Heart left ventricle (tissue), 16 donors: ENCODE measurements around the gene CFAP119. TPM values are rescaled to one million over a fixed set of nuclear protein-coding genes. Genes with fewer than 3 reads are reported as not detected.

Experiments
- ATAC-seq, 4 donors: fragments of 200-7000 bp; cut with Tn5 transposase; one replicate each; pipeline ENCODE4 v1.9.1; 2020 to 2022; ENCODE audit warnings: moderate library complexity in 4 of 4, mild to moderate bottlenecking in 3 of 4, moderate number of reproducible peaks in 1 of 4
- DNase-seq, 5 donors: peaks; one replicate each; pipeline ENCODE4 v3.0.0-alpha.2; 2020
- H3K27ac ChIP-seq, 12 donors: fragments of 200-600 bp; sonication (generic) in 4 of 12; one replicate each; pipeline versions ENCODE4 v1.5.0 to v1.8.0; 2016 to 2022; ENCODE audit warnings: mild to moderate bottlenecking in 2 of 12
- H3K27me3 ChIP-seq, 9 donors: fragments of 200-600 bp; sonication (generic) in 2 of 9; one replicate each; pipeline versions ENCODE4 v1.5.1 to v1.8.0; 2016 to 2022; ENCODE audit warnings: mild to moderate bottlenecking in 3 of 9
- H3K36me3 ChIP-seq, 9 donors: fragments of 200-600 bp; sonication (generic) in 2 of 9; one replicate each; pipeline versions ENCODE4 v1.5.0 to v1.8.0; 2018 to 2022; ENCODE audit warnings: mild to moderate bottlenecking in 2 of 9
- H3K4me1 ChIP-seq, 12 donors: fragments of 200-600 bp; sonication (generic) in 4 of 12; one replicate each; pipeline versions ENCODE4 v1.5.0 to v1.8.0; 2016 to 2022; ENCODE audit warnings: mild to moderate bottlenecking in 3 of 12
- H3K4me3 ChIP-seq, 12 donors: fragments of 200-600 bp; sonication (generic) in 4 of 12; one replicate each; pipeline versions ENCODE4 v1.5.0 to v1.8.0; 2017 to 2022; ENCODE audit warnings: mild to moderate bottlenecking in 9 of 12, moderate library complexity in 4 of 12
- H3K9me3 ChIP-seq, 12 donors: fragments of 200-600 bp; sonication (generic) in 4 of 12; one replicate each; pipeline versions ENCODE4 v1.5.0 to v1.8.0; 2016 to 2022; ENCODE audit warnings: mild to moderate bottlenecking in 1 of 12
- POLR2A ChIP-seq, 2 donors: fragments of 450-650 bp; IDR thresholded peaks; one replicate each; pipeline ENCODE4 v1.6.1; 2017; ENCODE audit warnings: antibody characterized with exemption in 2 of 2, mild to moderate bottlenecking in 2 of 2, moderate library complexity in 2 of 2
- WGBS, 4 donors: extraction: QIAGEN DNeasy Blood & Tissue Kit in 2 of 4; methylation state at CpG; one replicate each; pipeline versions ENCODE4 v1.1.5 to v1.1.7; 2013 to 2018; 5-methylcytosine and 5-hydroxymethylcytosine counted together
- intact Hi-C, 10 donors: fragments of 100-400 bp; cut with DNase I; formaldehyde crosslinking; loops; one replicate each; pipeline versions ENCODE4 v1.11.1 to v1.14.2; 2022
- polyA plus RNA-seq, 2 donors: library from polyadenylated mRNA; stranded (reverse); fragments of 200-250 nt; gene quantifications; one replicate each; pipeline ENCODE4 v1.2.3, GENCODE V29; 2013
- total RNA-seq, 9 donors: library from RNA; depleted of rRNA in 2 of 9; stranded (reverse); fragments of >200 nt in 2 of 9; fragmentation: NEBNext Ultra II Directional in 3 of 9; extraction: Animal tissue kit (Norgen Biotek cat#: 25700) in 3 of 9; gene quantifications; one replicate each; pipeline versions ENCODE4 v1.1.0 to v1.2.4, GENCODE V29; 2016 to 2023
- TF ChIP-seq, protein P1 (sequence below), 12 donors: fragments of 200-600 bp; sonication (generic) in 4 of 12; IDR thresholded peaks; one replicate each; pipeline versions ENCODE4 v1.5.0 to v1.8.0; 2018 to 2022; ENCODE audit warnings: antibody characterized with exemption in 12 of 12, mild to moderate bottlenecking in 5 of 12
- donor health status: ischemic (EF 13 %, LVEDD 7.1; RV severe dilation, severe dysfunction).
- donor health status: healthy with polysubstance abuse.
- donor health status: DM: no; HTN: yes; CAD: no.
- donor health status: DM: no; HTN: no; CAD: no.
- donor health status: ischemic (EF 25% LVEDD 6.9; RV normal size, moderate dysfunction).
- donor health status: ischemic (EF 25% LVEDD 5.7; RV mildly dilated, moderate dysfunction).
- donor health status: healthy.
- donor health status: DM: yes; HTN: yes; CAD: no.
- donor health status: ischemic (EF 35%, LVEDD 5.7; RV mildly dilated, moderate dysfunction).
- donor health status: nonischemic (EF 11% LVEDD 7.7; RV severe dilation, severe dysfunction).
- donor health status: DM: yes; HTN: yes; CAD: no.
- donor health status: PGD.
- donor health status: ischemic (EF 29% LVEDD 5.4; RV normal size, mild dysfunction).
- donor health status: nonischemic (EF 23%, LVEDD 6.1; RV moderate dilation, normal function).

CFAP119 gene
- total and polyA plus RNA-seq, 11 donors, result 0.48 to 2.1 (median 1.0) TPM

DNA sequence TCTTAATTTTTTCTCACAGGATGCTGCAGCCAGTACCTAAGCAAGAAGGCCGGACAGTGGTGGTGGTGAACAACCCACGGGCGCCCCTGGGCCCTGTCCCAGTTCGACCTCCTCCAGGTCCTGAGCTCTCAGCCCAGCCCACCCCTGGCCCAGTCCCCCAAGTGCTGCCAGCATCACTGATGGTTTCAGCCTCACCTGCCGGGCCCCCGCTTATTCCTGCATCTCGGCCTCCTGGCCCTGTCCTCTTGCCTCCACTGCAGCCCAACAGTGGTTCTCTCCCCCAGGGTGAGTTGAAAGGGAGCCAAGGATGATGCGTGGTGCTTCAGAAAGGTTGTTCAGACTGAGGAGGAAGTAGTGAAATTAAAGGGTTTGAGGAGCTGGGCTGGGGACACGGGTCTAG lies 41.2 kb downstream of the CFAP119 start:
- intact Hi-C loops, result no loop called here
- Histone ChIP-seq H3K9me3 (no peaks in the 10 kb centered on the region), H3K4me1 (peaks cover 0 to 31% (median 0%) of the 10 kb centered on the region in 12 donors), H3K36me3 (peaks cover 4 to 100% (median 99%) of the 10 kb centered on the region in 9 donors), H3K27me3 (no peaks in the 10 kb centered on the region), H3K4me3 (no peak overlapping the region), H3K27ac (no peak overlapping the region)
- no peak for DNase-seq
- 82 to 93% (median 88%) methylated on average over 8 to 9 of the region's 9 CpGs for WGBS, 4 donors
- TF ChIP-seq, protein P1, sequence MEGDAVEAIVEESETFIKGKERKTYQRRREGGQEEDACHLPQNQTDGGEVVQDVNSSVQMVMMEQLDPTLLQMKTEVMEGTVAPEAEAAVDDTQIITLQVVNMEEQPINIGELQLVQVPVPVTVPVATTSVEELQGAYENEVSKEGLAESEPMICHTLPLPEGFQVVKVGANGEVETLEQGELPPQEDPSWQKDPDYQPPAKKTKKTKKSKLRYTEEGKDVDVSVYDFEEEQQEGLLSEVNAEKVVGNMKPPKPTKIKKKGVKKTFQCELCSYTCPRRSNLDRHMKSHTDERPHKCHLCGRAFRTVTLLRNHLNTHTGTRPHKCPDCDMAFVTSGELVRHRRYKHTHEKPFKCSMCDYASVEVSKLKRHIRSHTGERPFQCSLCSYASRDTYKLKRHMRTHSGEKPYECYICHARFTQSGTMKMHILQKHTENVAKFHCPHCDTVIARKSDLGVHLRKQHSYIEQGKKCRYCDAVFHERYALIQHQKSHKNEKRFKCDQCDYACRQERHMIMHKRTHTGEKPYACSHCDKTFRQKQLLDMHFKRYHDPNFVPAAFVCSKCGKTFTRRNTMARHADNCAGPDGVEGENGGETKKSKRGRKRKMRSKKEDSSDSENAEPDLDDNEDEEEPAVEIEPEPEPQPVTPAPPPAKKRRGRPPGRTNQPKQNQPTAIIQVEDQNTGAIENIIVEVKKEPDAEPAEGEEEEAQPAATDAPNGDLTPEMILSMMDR (IDR thresholded peaks at IDR 0.05), result no peak
- no peak for TF ChIP-seq POLR2A (IDR thresholded peaks at IDR 0.05)
- ATAC-seq, result no peak

DNA sequence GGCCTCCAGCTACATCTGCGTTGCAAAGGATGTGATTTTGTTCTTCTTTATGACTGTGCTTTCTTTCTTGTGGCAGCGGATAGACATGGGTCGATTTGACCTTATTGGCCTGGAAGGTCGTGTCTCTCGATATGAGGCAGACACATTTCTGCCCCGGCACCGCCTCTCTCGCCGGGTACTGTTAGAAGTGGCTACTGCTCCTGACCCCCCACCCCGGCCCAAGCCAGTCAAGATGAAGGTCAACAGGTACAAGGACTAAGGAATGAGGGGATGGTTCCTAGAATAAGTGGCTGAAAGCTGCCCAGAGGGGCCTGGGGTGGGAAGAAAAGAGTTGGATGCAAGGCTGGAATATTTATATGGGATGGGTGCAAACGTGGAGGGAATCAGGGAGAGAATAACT lies 41.8 kb downstream of the CFAP119 start:
- Histone ChIP-seq H3K27ac (no peak overlapping the region), H3K4me1 (peaks cover 0 to 31% (median 0%) of the 10 kb centered on the region in 12 donors), H3K36me3 (peaks cover 4 to 100% (median 99%) of the 10 kb centered on the region in 9 donors), H3K27me3 (no peaks in the 10 kb centered on the region), H3K9me3 (no peaks in the 10 kb centered on the region), H3K4me3 (no peak overlapping the region)
- DNase-seq (no peak), ATAC-seq (no peak)
- intact Hi-C loops, result no loop called here
- 72 to 81% (median 78%) methylated on average over 11 of the region's 11 CpGs for WGBS, 4 donors
- TF ChIP-seq, protein P1 (IDR thresholded peaks at IDR 0.05), result no peak
- TF ChIP-seq POLR2A (IDR thresholded peaks at IDR 0.05), result no peak

DNA sequence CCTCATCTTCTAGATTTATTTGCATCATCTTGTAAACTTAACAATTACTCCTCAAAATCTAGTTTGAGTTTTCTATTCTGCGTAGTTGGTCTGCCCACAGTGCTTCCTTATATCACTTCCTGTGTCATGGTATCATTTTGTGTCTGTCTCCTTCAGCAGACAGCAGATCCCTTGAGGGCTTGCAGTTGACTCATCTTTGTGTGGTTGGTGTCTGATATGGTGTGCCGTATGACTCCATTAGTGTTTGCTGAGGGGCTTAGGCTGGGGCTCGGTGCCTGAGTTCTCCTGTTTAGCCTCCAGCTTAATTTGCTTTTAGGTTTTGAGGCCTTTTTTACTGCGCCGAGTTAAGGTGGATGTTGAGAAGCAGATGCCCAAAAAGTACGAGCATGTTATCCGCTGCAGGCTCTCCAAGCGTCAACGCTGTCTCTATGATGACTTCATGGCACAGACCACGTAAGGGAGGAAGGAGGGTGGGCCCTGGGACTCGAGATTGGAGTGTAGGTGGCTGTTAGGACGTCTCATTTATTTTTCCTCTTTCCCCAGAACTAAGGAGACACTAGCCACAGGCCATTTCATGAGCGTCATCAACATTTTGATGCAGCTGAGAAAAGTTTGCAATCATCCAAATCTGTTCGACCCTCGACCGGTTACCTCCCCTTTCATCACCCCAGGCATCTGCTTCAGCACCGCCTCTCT lies 46.0 kb downstream of the CFAP119 start:
- H3K4me3 ChIP-seq, result no peak overlapping the region
- TF ChIP-seq, protein P1 (IDR thresholded peaks at IDR 0.05), result no peak
- TF ChIP-seq POLR2A (IDR thresholded peaks at IDR 0.05), result no peak
- H3K27me3 ChIP-seq, result no peaks in the 10 kb centered on the region
- WGBS, 4 donors, result 77 to 81% (median 79%) methylated on average over 17 of the region's 17 CpGs
- H3K27ac ChIP-seq, result peak overlapping the region in 3 of 12 donors; percentile 21 to 87 (median 27)
- DNase-seq, result peak in 1 of 5 donors; percentile 3
- H3K36me3 ChIP-seq, result peaks cover 8 to 100% (median 99%) of the 10 kb centered on the region in 9 donors
- ATAC-seq, result peak in 2 of 4 donors; percentile 13 to 24
- intact Hi-C loops, result no loop called here
- H3K9me3 ChIP-seq, result no peaks in the 10 kb centered on the region
- peaks cover 0 to 37% (median 0%) of the 10 kb centered on the region in 12 donors for H3K4me1 ChIP-seq

DNA sequence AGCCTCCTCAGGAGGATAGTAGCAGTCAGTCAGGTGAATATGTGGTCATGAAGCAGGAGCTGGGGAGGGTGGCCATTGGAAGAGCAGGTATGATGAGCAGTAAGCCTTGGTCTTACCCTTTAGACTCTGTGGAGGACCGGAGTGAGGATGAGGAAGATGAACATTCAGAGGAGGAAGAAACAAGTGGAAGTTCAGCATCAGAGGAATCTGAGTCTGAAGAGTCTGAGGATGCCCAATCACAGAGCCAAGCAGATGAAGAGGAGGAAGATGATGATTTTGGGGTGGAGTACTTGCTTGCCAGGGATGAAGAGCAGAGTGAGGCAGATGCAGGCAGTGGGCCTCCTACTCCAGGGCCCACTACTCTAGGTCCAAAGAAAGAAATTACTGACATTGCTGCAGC lies 50.1 kb downstream of the CFAP119 start:
- 94 to 100% (median 97%) methylated on average over 1 of the region's 1 CpG for WGBS, 4 donors
- Histone ChIP-seq H3K27ac (no peak overlapping the region), H3K4me3 (no peak overlapping the region), H3K4me1 (peaks cover 0 to 31% (median 0%) of the 10 kb centered on the region in 12 donors), H3K27me3 (no peaks in the 10 kb centered on the region), H3K9me3 (no peaks in the 10 kb centered on the region), H3K36me3 (peaks cover 22 to 100% (median 100%) of the 10 kb centered on the region in 9 donors)
- ATAC-seq (no peak), DNase-seq (peak in 1 of 5 donors; percentile 6)
- intact Hi-C loops, result no loop called here
- TF ChIP-seq, protein P1 (IDR thresholded peaks at IDR 0.05), result no peak
- TF ChIP-seq POLR2A (IDR thresholded peaks at IDR 0.05), result no peak
